ENCODE measurements around the gene SLC22A23.
"Not testable (repeated sequence)": the region's sequence is repeated elsewhere in the genome, so short reads cannot be mapped to it uniquely, and the experiment has no call there.

Gene SLC22A23

GRCh38 chr6:3244003-3244831 is 212.6 kb downstream of the SLC22A23 start:
- no peak for DNase-seq (ENCODE audit: low read depth)

DNA sequence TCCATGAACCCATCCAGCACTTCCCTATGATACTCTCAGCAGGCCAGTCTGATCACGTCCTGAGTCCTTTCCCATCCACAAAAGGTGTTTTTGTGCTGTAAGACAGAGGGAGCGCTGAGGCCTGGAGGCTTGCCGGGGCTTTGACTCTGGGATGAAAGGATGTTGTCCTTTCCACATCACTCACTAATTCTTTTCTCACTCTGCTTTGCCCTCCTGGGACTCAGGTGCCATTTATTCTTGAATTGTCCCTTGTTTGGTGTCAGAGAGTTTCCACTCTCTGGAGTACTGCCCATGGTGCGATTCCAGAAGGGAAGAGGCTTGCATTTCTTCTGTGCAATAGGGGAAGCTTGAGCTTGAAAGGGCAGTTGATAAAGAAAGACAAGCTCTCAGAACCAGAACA is 214.1 kb downstream of the SLC22A23 start:
- DNase-seq (ENCODE audit: low read depth), result no peak

DNA sequence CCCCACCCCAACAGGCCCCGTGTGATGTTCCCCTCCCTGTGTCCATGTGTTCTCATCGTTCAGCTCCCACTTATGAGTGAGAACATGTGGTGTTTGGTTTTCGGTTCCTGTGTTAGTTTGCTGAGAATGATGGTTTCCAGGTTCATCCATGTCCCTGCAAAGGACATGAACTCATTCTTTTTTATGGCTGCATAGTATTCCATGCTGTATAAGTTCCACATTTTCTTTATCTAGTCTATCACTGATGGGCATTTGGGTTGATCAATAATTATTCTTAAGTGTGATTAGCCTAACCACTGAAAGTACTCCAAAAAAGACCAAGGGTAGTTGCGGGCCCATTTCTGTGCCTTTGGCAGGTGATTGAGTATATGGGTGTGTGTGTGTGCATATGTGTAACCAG is 215.1 kb downstream of the SLC22A23 start:
- not testable (repeated sequence) for DNase-seq (ENCODE audit: low read depth)

- no peak for DNase-seq (ENCODE audit: low read depth)
Observed at GRCh38 chr6:3240595-3240994, 216.3 kb downstream of the SLC22A23 start.

DNA sequence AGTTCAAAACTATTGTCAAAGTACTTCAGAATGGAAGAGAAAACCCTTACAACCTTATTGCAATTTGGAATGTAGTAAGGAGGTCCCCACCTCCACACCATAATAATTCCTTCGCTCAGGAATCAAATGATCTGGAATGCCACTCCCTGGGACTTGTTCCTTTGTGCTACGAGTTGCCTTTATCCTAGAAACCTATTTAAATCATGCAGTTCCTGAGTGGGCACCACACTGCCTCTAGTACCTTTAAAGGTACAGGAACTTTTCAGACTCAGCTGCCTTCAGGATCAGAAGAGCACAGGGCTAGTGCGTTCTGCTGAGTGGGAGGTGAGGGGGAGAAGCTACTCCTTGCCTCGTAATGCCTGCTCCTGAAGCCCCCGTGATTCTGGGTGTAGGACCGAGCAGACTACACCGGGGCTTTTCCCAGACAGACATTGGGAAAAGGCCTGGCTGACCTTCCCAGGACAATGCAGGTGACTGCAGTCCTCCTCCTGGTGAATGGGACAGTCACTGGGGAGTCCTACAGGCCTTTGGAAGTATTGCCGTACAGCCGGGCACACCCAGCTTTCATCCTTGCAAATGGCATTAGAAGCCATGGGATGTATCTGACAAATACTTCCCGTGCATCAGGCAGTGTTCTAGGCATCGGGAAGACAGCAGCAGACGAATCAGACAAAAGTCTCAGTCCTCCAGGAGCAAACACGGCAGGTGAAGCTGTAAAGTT is 217.6 kb downstream of the SLC22A23 start:
- DNase-seq (ENCODE audit: low read depth), result no peak

DNA sequence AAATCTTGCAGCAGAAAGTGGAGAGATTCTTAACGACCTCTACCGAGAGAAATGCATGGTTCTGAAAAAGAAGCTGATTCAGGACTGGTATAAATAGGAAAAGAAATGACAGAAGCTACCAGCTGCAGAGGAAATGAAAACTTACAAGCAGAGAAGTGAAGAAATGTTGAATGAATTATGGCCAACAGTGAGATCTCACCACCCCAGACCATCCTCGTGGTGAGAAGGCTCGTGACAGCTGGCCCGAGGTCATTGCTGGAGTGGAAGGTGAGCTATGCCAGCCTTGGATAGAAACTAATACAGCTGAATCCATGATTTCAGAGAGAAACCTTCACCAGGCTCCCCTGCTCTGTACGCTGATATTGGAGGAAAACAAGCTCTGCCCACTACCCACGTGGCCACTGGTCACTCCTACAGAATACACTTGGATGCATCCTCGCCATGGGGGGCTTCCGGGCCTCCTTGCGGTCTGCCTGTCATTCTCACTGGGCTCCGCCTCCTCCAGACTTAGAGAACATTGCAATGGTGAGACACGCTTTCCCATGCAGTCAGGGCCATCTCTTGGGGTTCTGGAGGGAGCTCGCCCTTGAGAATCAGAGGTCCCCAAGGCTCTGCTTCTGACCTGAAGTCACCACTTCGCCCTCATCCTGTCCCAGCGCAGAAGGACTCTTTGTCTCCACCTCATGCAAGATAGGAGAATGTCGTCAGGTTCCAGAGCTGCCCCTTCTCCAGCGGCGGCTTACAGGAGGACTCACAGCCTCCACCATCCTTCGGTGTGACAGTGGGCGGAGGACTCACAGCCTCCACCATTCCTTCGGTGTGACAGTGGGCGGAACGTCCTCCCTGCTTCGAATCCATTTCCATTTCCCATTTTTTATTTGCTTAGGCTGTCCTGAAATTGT is 218.8 kb downstream of the SLC22A23 start:
- DNase-seq (ENCODE audit: low read depth), result no peak

DNA sequence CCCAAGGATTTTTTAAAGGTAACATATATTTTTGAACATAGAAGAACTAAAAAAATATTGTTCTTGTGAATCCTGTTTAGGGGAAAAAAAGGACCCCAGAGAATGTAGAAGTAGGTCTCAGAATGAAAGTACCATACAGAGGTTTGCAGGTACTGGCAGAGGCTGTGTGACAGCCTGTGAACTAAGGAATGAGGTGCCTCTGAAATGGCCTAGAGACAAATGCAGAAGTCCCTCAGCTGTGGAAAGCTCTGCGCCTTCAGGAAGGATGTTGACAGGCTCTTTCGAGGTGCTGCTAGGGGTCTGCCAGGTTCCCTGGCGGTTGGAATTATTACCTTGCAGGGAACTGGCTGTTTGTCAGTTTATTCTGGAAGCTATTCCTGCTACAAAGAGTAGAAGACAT is 220.8 kb downstream of the SLC22A23 start:
- DNase-seq (ENCODE audit: low read depth), result no peak

- DNase-seq (ENCODE audit: low read depth), result no peak
Observed at GRCh38 chr6:3235486-3235885, 221.4 kb downstream of the SLC22A23 start.

DNA sequence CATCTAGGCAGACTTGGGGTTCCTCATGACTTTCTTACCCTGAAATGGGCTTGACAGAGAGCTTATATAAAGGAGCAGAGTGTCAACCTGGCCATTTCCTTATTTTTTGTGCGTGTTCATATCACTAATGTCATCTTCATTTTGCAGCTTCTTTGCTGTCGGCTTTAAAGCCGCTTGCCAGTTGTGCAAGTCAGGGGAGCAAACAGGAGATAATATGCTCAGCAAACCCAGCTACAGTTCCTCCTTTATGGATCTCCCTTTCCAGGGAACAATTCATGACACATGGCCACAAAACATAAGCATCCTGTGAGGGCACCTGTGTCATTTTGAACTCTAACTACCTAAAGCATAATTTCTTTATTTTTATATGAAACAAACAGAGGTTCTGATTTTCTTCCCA is 222.9 kb downstream of the SLC22A23 start:
- DNase-seq (ENCODE audit: low read depth), result no peak

GRCh38 chr6:3233321-3233720 is 223.5 kb downstream of the SLC22A23 start:
- no peak for DNase-seq (ENCODE audit: low read depth)

DNA sequence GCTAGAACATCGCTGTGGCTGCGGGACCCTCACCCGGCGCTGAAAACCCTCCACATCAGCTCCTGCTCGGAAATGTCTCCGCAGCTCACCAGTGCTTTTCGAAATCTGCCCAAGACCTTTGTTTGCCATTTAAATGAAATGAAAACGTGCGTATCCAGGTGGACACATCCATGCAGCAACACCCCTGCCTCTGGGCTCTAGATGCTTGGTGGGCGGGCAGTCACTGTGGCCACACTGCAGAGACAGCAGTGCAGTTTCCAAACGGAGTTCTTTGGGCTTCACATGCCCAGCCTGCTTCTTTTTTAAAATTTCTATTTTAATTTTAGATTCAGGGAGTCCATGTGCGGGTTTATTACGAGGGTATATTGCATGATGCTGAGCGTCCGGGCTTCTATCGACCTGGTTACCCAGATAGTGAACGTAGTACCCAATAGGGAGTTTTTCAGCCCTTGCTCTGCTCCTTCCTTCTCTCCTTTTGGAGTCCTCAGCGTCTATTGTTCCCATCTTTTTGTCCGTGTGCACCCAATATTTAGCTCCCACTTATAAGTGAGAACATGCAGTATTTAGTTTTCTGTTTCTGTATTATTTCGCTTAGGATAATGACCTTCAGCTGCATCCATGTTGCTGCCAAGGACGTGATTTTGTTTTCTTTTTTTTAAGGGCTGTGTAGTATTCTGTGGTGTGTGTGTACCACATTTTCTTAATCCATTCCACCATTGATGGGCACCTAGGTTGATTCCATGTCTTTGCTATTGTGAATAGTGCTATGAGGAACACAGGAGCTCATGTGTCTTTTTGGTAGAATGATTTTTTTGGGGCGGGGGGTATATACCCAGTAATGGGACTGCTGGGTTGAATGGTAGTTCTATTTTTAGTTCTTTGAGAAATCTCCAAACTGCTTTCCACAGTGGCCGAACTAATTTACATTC is 224.6 kb downstream of the SLC22A23 start:
- no peak for DNase-seq (ENCODE audit: low read depth)

- DNase-seq (ENCODE audit: low read depth), result peak; percentile 56
Observed at GRCh38 chr6:3231247-3232016, 225.4 kb downstream of the SLC22A23 start.

GRCh38 chr6:3230900-3231246 is 226.0 kb downstream of the SLC22A23 start:
- no peak for DNase-seq (ENCODE audit: low read depth)

GRCh38 chr6:3230256-3230882 is 226.5 kb downstream of the SLC22A23 start:
- DNase-seq (ENCODE audit: low read depth), result no peak

GRCh38 chr6:3229566-3230178 is 227.2 kb downstream of the SLC22A23 start:
- DNase-seq (ENCODE audit: low read depth), result no peak

- DNase-seq (ENCODE audit: low read depth), result no peak
Observed at GRCh38 chr6:3228771-3229565, 227.9 kb downstream of the SLC22A23 start.

- DNase-seq (ENCODE audit: low read depth), result no peak
Observed at GRCh38 chr6:3228046-3228671, 228.7 kb downstream of the SLC22A23 start.

- DNase-seq (ENCODE audit: low read depth), result no peak
Observed at GRCh38 chr6:3227363-3228045, 229.3 kb downstream of the SLC22A23 start, which contains the start of gene TUBB2B. TSS of gene TUBB2B (minus strand) at chr6:3227653. CDS start at chr6:3227543, 110 bp downstream.
